CD4-positive, alpha-beta T cell (primary cell): ENCODE measurements around the gene CFAP99. TPM values are rescaled to one million over a fixed set of nuclear protein-coding genes. Genes with fewer than 3 reads are reported as not detected.

Source experiments
- ATAC-seq: fragments of 200-7000 bp; cut with Tn5 transposase; one replicate; pipeline ENCODE4 v1.10.0; 2022; ENCODE audit warnings: mild to moderate bottlenecking; ENCODE audit not compliant: poor library complexity
- CTCF ChIA-PET: fragments of 350-600 bp; sonication (Branson Sonifier 250); formaldehyde crosslinking; loops from one replicate; lab custom pipeline; 2021; ENCODE audit warnings: antibody characterized with exemption, inconsistent platforms; lab: Charles Lee
- POLR2A ChIA-PET: fragments of 350-600 bp; sonication (Branson Sonifier 250); formaldehyde crosslinking; loops from one replicate; lab custom pipeline; 2021; ENCODE audit warnings: antibody characterized with exemption, inconsistent platforms; lab: Charles Lee
- DNase-seq, 14 experiments: peaks; one replicate each; pipeline ENCODE4 v3.0.0-alpha.2; 2013 to 2020; ENCODE audit warnings: mixed read lengths in 2 of 14
- H3K27ac ChIP-seq, 2 donors: one replicate each; pipeline versions ENCODE4 v1.5.1 to v1.7.0; 2013; ENCODE audit warnings: low read length in 2 of 2, low read depth in 1 of 2, mild to moderate bottlenecking in 1 of 2
- H3K27me3 ChIP-seq, 2 experiments: 1 replicate in 1 of 2; 2 replicates in 1 of 2; pipeline versions ENCODE4 v1.6.1 to v1.7.0; 2013; ENCODE audit warnings: low read length in 2 of 2, control low read depth in 1 of 2, mild to moderate bottlenecking in 1 of 2, moderate library complexity in 1 of 2; ENCODE audit not compliant: insufficient read depth in 2 of 2, control insufficient read depth in 1 of 2
- H3K36me3 ChIP-seq: one replicate; pipeline ENCODE4 v1.6.1; 2013; ENCODE audit warnings: low read length, control low read depth; ENCODE audit not compliant: insufficient read depth
- H3K4me1 ChIP-seq: one replicate; pipeline ENCODE4 v1.6.1; 2013; ENCODE audit warnings: low read length, control low read depth; ENCODE audit not compliant: insufficient read depth
- H3K4me3 ChIP-seq: one replicate; pipeline ENCODE4 v1.5.1; 2013; ENCODE audit warnings: mild to moderate bottlenecking, low read length, moderate library complexity
- H3K9me3 ChIP-seq, 2 experiments: 1 replicate in 1 of 2; 2 replicates in 1 of 2; pipeline versions ENCODE4 v1.6.1 to v1.7.0; 2013; ENCODE audit warnings: low read length in 2 of 2, mild to moderate bottlenecking in 2 of 2, control low read depth in 1 of 2, moderate library complexity in 1 of 2; ENCODE audit not compliant: control insufficient read depth in 1 of 2, insufficient read depth in 1 of 2
- H3K27ac Mint-ChIP-seq: one replicate; pipeline ENCODE4 v1.8.0; 2020; ENCODE audit warnings: mixed read lengths
- H3K27me3 Mint-ChIP-seq: one replicate; pipeline ENCODE4 v1.8.0; 2021; ENCODE audit warnings: mixed read lengths
- H3K36me3 Mint-ChIP-seq: one replicate; pipeline ENCODE4 v1.8.0; 2021; ENCODE audit warnings: low read depth, mixed read lengths
- H3K4me1 Mint-ChIP-seq: one replicate; pipeline ENCODE4 v1.8.0; 2021; ENCODE audit warnings: low read depth, mixed read lengths
- H3K4me3 Mint-ChIP-seq: one replicate; pipeline ENCODE4 v1.8.0; 2020; ENCODE audit warnings: mild to moderate bottlenecking, mixed read lengths
- H3K9me3 Mint-ChIP-seq: one replicate; pipeline ENCODE4 v1.8.0; 2020; ENCODE audit warnings: mixed read lengths
- CTCF ChIP-seq: fragments of 200-600 bp; IDR thresholded peaks from one replicate; pipeline ENCODE4 v1.8.0; 2022; ENCODE audit warnings: antibody characterized with exemption, mild to moderate bottlenecking
- intact Hi-C, 2 experiments: fragments of 100-400 bp; cut with DNase I in 1 of 2; cut with micrococcal nuclease in 1 of 2; formaldehyde crosslinking; loops; one replicate each; pipeline versions ENCODE4 v1.15.1 to v1.9.0; 2023 to 2025; cut with DNase I, micrococcal nuclease
- total RNA-seq, 174 experiments: library from RNA in 2 of 174; stranded (reverse) in 2 of 174; gene quantifications; one replicate each; pipeline ENCODE4 v1.2.3 and lab custom pipeline; 2021 to 2026

CFAP99 gene
- total RNA-seq, 2 experiments from 2014 or later: 0.17 TPM; not detected in 1

GRCh38 chr4:2468456-2469191 is 49.9 kb downstream of the CFAP99 start, which contains the start of gene RNF4:
Gene RNF4, plus strand, starts transcription at chr4:2469106. Its CDS starts 21,388 bp downstream, at chr4:2490494.
- peak; percentile 89 to 98 (median 94) for DNase-seq
- Histone ChIP-seq H3K4me3 (peak within 1 kb of the TSS; percentile 98), H3K27ac (peak within 1 kb of the TSS; percentile 96 to 97), H3K9me3 (no peaks in the 10 kb centered on the region), H3K36me3 (peaks cover 26% of the 10 kb centered on the region), H3K27me3 (no peaks in the 10 kb centered on the region), H3K4me1 (peaks cover 48% of the 10 kb centered on the region)
- POLR2A ChIA-PET: interaction anchor here (0.6 to 5.1 kb wide), 27 partner anchors 9 to 756 kb away, joined by 3 to 74 read pairs (median 7); partner anchors contain the start of genes CFAP99, FAM193A, GRK4 and HAUS3
- Mint-ChIP-seq H3K27ac (peak within 1 kb of the TSS; percentile 94), H3K27me3 (no peaks in the 10 kb centered on the region), H3K4me1 (peaks cover 48% of the 10 kb centered on the region), H3K4me3 (peak within 1 kb of the TSS; percentile 94), H3K36me3 (peaks cover 50% of the 10 kb centered on the region), H3K9me3 (no peaks in the 10 kb centered on the region)
- peak; percentile 84 for ATAC-seq
- CTCF ChIA-PET: interaction anchor here (1.0 to 3.4 kb wide), 3 partner anchors 14 to 50 kb away, joined by 3 to 14 read pairs (median 13); partner anchors contain the start of genes CFAP99 and ZFYVE28
- no peak for TF ChIP-seq CTCF
- intact Hi-C loops: loop anchor here (1.0 to 10.0 kb wide), 9 partner anchors 16 to 754 kb away; partner anchors contain the start of genes FAM193A (in 2 of the 2), CFAP99 (in 1 of the 2), HAUS3 (in 1 of the 2) and POLN (in 1 of the 2)

GRCh38 chr4:2469192-2469984 is 50.6 kb downstream of the CFAP99 start:
- no peak for TF ChIP-seq CTCF
- Histone ChIP-seq H3K9me3 (no peaks in the 10 kb centered on the region), H3K36me3 (peaks cover 32% of the 10 kb centered on the region), H3K4me3 (peak overlapping the region; percentile 98), H3K27ac (peak overlapping the region; percentile 96 to 97), H3K27me3 (no peaks in the 10 kb centered on the region), H3K4me1 (peaks cover 55% of the 10 kb centered on the region)
- POLR2A ChIA-PET: interaction anchor here (0.6 to 5.1 kb wide), 29 partner anchors 8 to 757 kb away, joined by 3 to 74 read pairs (median 6); partner anchors contain the start of genes CFAP99, FAM193A, GRK4 and HAUS3
- ATAC-seq (peak; percentile 51), DNase-seq (peak; percentile 56 to 87 (median 70))
- Mint-ChIP-seq H3K9me3 (no peaks in the 10 kb centered on the region), H3K4me1 (peaks cover 48% of the 10 kb centered on the region), H3K36me3 (peaks cover 50% of the 10 kb centered on the region), H3K27me3 (no peaks in the 10 kb centered on the region), H3K27ac (peak overlapping the region; percentile 94), H3K4me3 (peak overlapping the region; percentile 94)
- CTCF ChIA-PET: interaction anchor here (1.0 to 3.4 kb wide), 5 partner anchors 13 to 249 kb away, joined by 3 to 14 read pairs (median 5); partner anchors contain the start of genes CFAP99 and ZFYVE28
- intact Hi-C loops: loop anchor here (1.0 to 10.0 kb wide), 9 partner anchors 15 to 755 kb away; partner anchors contain the start of genes FAM193A (in 2 of the 2), CFAP99 (in 1 of the 2), HAUS3 (in 1 of the 2) and POLN (in 1 of the 2)

GRCh38 chr4:2470791-2471190 is 52.0 kb downstream of the CFAP99 start:
- Mint-ChIP-seq H3K27me3 (no peaks in the 10 kb centered on the region), H3K36me3 (peaks cover 57% of the 10 kb centered on the region), H3K27ac (peak overlapping the region; percentile 94), H3K9me3 (no peaks in the 10 kb centered on the region), H3K4me1 (peaks cover 61% of the 10 kb centered on the region), H3K4me3 (peak overlapping the region; percentile 94)
- H3K4me1 ChIP-seq: peaks cover 65% of the 10 kb centered on the region
- no peak overlapping the region for H3K4me3 ChIP-seq
- ATAC-seq (no peak), DNase-seq (peak in 2 of 14 experiments; percentile 25 to 39)
- no peak for TF ChIP-seq CTCF
- no peaks in the 10 kb centered on the region for H3K9me3 ChIP-seq
- POLR2A ChIA-PET: interaction anchor here (1.2 to 5.1 kb wide), 4 partner anchors 12 to 251 kb away, joined by 3 to 74 read pairs (median 26); partner anchors contain the start of gene FAM193A
- peaks cover 38% of the 10 kb centered on the region for H3K36me3 ChIP-seq
- H3K27me3 ChIP-seq: no peaks in the 10 kb centered on the region
- intact Hi-C loops: no loop called here
- CTCF ChIA-PET: interaction anchor here (0.8 to 3.4 kb wide), 5 partner anchors 14 to 251 kb away, joined by 3 to 13 read pairs (median 5); partner anchors contain the start of genes CFAP99, FAM193A and ZFYVE28
- H3K27ac ChIP-seq: peak overlapping the region; percentile 96 to 97
